PFSK-1 (cell line): Measurements from ENCODE around the gene ENTPD2.

ENCODE experiments used
- FOXP2 ChIP-seq: optimal IDR thresholded peaks from 2 replicates; pipeline ENCODE3; 2011; ENCODE audit warnings: borderline replicate concordance, control low read depth, inconsistent platforms; ENCODE audit not compliant: insufficient read depth; ENCODE audit errors: extremely low read length, extremely low read depth
- POLR2AphosphoS5 ChIP-seq: IDR thresholded peaks from 2 replicates; pipeline ENCODE4 v1.6.1; 2012; ENCODE audit warnings: low read depth, mild to moderate bottlenecking, control low read depth, low read length, moderate library complexity
- REST ChIP-seq, 2 experiments: IDR thresholded peaks; 2 replicates each; pipeline versions ENCODE4 v1.6.1 to v1.8.0; 2011 to 2012; ENCODE audit warnings: low read depth in 2 of 2, low read length in 2 of 2, control low read depth in 1 of 2, inconsistent platforms in 1 of 2, mild to moderate bottlenecking in 1 of 2, moderate library complexity in 1 of 2; ENCODE audit not compliant: insufficient read depth in 1 of 2
- SIN3A ChIP-seq: IDR thresholded peaks from 2 replicates; pipeline ENCODE4 v1.6.1; 2012; ENCODE audit warnings: mild to moderate bottlenecking, low read length, moderate library complexity, borderline replicate concordance; ENCODE audit not compliant: insufficient read depth
- TAF1 ChIP-seq: IDR thresholded peaks from 2 replicates; pipeline ENCODE4 v1.6.1; 2012; ENCODE audit warnings: low read length, control low read depth, borderline replicate concordance; ENCODE audit not compliant: insufficient read depth

The ENTPD2 gene

GRCh38 chr9:137056739-137057415 is 3.0 kb upstream of the ENTPD2 start:
- TF ChIP-seq TAF1 (no peak), POLR2AphosphoS5 (no peak), REST (IDR thresholded peaks at IDR 0.05; ENCODE audit: insufficient read depth in 1 of 2, low read depth in 2 of 2, low read length in 2 of 2) (no peak), FOXP2 (no peak), SIN3A (no peak)

- no peak for TF ChIP-seq TAF1
- no peak for TF ChIP-seq SIN3A
- TF ChIP-seq REST (IDR thresholded peaks at IDR 0.05; ENCODE audit: insufficient read depth in 1 of 2, low read depth in 2 of 2, low read length in 2 of 2) = no peak
- TF ChIP-seq POLR2AphosphoS5 = no peak
- no peak for TF ChIP-seq FOXP2
These were observed 1.8 kb upstream of the ENTPD2 start for GRCh38 chr9:137055385-137056364.

GRCh38 chr9:137054932-137055384 is 1.1 kb upstream of the ENTPD2 start:
- TF ChIP-seq TAF1 (no peak), FOXP2 (no peak), SIN3A (no peak), POLR2AphosphoS5 (no peak), REST (IDR thresholded peaks at IDR 0.05; ENCODE audit: insufficient read depth in 1 of 2, low read depth in 2 of 2, low read length in 2 of 2) (no peak)

GRCh38 chr9:137052998-137053943 is 590 bp downstream of the ENTPD2 start:
- TF ChIP-seq SIN3A = no peak
- no peak for TF ChIP-seq POLR2AphosphoS5
- no peak for TF ChIP-seq TAF1
- TF ChIP-seq FOXP2 = no peak
- no peak for TF ChIP-seq REST (IDR thresholded peaks at IDR 0.05; ENCODE audit: insufficient read depth in 1 of 2, low read depth in 2 of 2, low read length in 2 of 2)
